HepG2 (cell line): ENCODE measurements around the gene SHC1. TPM values are rescaled to one million over a fixed set of nuclear protein-coding genes. Genes with fewer than 3 reads are reported as not detected.
A peak's percentile ranks its signal among the peaks of the same experiment; 100 is the strongest.

Experiments
- ATAD3A ChIP-seq: sonication (generic); formaldehyde crosslinking; IDR thresholded peaks from 2 replicates; pipeline ENCODE4 v1.4.0; 2020; ENCODE audit warnings: missing genetic modification reagents
- CCDC6 ChIP-seq: sonication (generic); formaldehyde crosslinking; IDR thresholded peaks from 2 replicates; pipeline ENCODE4 v1.8.1; 2022; ENCODE audit warnings: mild to moderate bottlenecking, missing genetic modification reagents, moderate library complexity
- FOXA3 ChIP-seq: IDR thresholded peaks from 2 replicates; pipeline ENCODE4 v1.6.1; 2016; ENCODE audit warnings: missing genetic modification reagents, missing compliant biosample characterization
- FOXO4 ChIP-seq: sonication (generic); formaldehyde crosslinking; conservative IDR thresholded peaks from 2 replicates; pipeline ENCODE4 v1.8.1; 2023; ENCODE audit warnings: missing genetic modification reagents
- ISX ChIP-seq: sonication (generic); formaldehyde crosslinking; conservative IDR thresholded peaks from 2 replicates; pipeline ENCODE4 v1.5.0; 2020; ENCODE audit warnings: missing genetic modification reagents
- MED1 ChIP-seq: sonication (generic); formaldehyde crosslinking; IDR thresholded peaks from 2 replicates; pipeline ENCODE4 v1.4.0; 2020; ENCODE audit warnings: missing genetic modification reagents
- MTF1 ChIP-seq: sonication (generic); formaldehyde crosslinking; IDR thresholded peaks from 2 replicates; pipeline ENCODE4 v1.5.0; 2020; ENCODE audit warnings: missing genetic modification reagents
- NR2F1 ChIP-seq, 2 experiments: fragments of 450-650 bp in 1 of 2; formaldehyde crosslinking in 1 of 2; IDR thresholded peaks; 2 replicates each; pipeline versions ENCODE4 v1.5.0 to v1.6.1; 2016 to 2020; ENCODE audit warnings: mild to moderate bottlenecking in 1 of 2, missing compliant biosample characterization in 1 of 2, missing genetic modification reagents in 1 of 2, moderate library complexity in 1 of 2
- PHF5A ChIP-seq: IDR thresholded peaks from one replicate; pipeline ENCODE4 v1.6.1; 2018; ENCODE audit warnings: low read depth, missing genetic modification reagents; ENCODE audit not compliant: unreplicated experiment
- RBAK ChIP-seq: sonication (generic); formaldehyde crosslinking; IDR thresholded peaks from 2 replicates; pipeline ENCODE4 v1.5.1; 2020; ENCODE audit warnings: mild to moderate bottlenecking, missing genetic modification reagents
- RXRA ChIP-seq: sonication (generic); formaldehyde crosslinking; IDR thresholded peaks from 2 replicates; pipeline ENCODE4 v1.5.1; 2020; ENCODE audit warnings: missing genetic modification reagents
- SALL1 ChIP-seq: sonication (generic); formaldehyde crosslinking; IDR thresholded peaks from 2 replicates; pipeline ENCODE4 v1.8.0; 2022; ENCODE audit warnings: mild to moderate bottlenecking, missing genetic modification reagents
- ZBTB20 ChIP-seq: sonication (generic); formaldehyde crosslinking; IDR thresholded peaks from 2 replicates; pipeline ENCODE4 v1.8.1; 2023; ENCODE audit warnings: missing genetic modification reagents, low read depth, mild to moderate bottlenecking, borderline replicate concordance
- ZNF460 ChIP-seq: sonication (generic); formaldehyde crosslinking; IDR thresholded peaks from 2 replicates; pipeline ENCODE4 v1.5.1; 2020; ENCODE audit warnings: missing genetic modification reagents, mild to moderate bottlenecking, borderline replicate concordance
- ZNF564 ChIP-seq: sonication (generic); formaldehyde crosslinking; IDR thresholded peaks from 2 replicates; pipeline ENCODE4 v1.8.1; 2023; ENCODE audit warnings: mild to moderate bottlenecking, missing genetic modification reagents
- polyA plus RNA-seq, 8 experiments: library from polyadenylated mRNA; depleted of rRNA in 3 of 8; stranded (reverse) in 7 of 8; unstranded in 1 of 8; fragments of >200 nt; fragmentation: Illumina TruSeq in 4 of 8; extraction: Trizol in 4 of 8; gene quantifications; 2 replicates each; pipeline versions ENCODE4 v1.2.1 to v1.2.3, GENCODE V29; 2011 to 2016; ENCODE audit warnings: low read depth in 4 of 8, missing spikeins in 1 of 8, mixed read lengths in 1 of 8; ENCODE audit not compliant: insufficient read depth in 1 of 8
- total RNA-seq, 5 experiments: library from RNA; depleted of rRNA; stranded (reverse); fragments of >200 nt; fragmentation: Illumina TruSeq; extraction: Trizol; gene quantifications; 2 replicates each; pipeline ENCODE4 v1.2.3, GENCODE V29; 2016; ENCODE audit warnings: low read depth in 1 of 5
- TF ChIP-seq, protein P1 (sequence below): sonication (generic); formaldehyde crosslinking; IDR thresholded peaks from 2 replicates; pipeline ENCODE4 v1.5.1; 2020; ENCODE audit warnings: mild to moderate bottlenecking, missing genetic modification reagents, moderate library complexity
- TF ChIP-seq, protein P2 (sequence below): IDR thresholded peaks from 2 replicates; pipeline ENCODE4 v1.6.1; 2016; ENCODE audit warnings: missing genetic modification reagents, missing compliant biosample characterization
- TF ChIP-seq, protein P3 (sequence below): sonication (generic); formaldehyde crosslinking; IDR thresholded peaks from 2 replicates; pipeline ENCODE4 v1.8.0; 2022; ENCODE audit warnings: mild to moderate bottlenecking, missing genetic modification reagents; ENCODE audit not compliant: insufficient replicate concordance
- TF ChIP-seq, protein P4 (sequence below): sonication (generic); formaldehyde crosslinking; IDR thresholded peaks from 2 replicates; pipeline ENCODE4 v1.8.1; 2022; ENCODE audit warnings: low read depth, mild to moderate bottlenecking, missing genetic modification reagents

Gene SHC1
- total and polyA plus RNA-seq, 2 of the 13 experiments (the other 11 are each of a cell fraction or from before 2014, with no cell fraction given) = 52.0 to 137 TPM

DNA sequence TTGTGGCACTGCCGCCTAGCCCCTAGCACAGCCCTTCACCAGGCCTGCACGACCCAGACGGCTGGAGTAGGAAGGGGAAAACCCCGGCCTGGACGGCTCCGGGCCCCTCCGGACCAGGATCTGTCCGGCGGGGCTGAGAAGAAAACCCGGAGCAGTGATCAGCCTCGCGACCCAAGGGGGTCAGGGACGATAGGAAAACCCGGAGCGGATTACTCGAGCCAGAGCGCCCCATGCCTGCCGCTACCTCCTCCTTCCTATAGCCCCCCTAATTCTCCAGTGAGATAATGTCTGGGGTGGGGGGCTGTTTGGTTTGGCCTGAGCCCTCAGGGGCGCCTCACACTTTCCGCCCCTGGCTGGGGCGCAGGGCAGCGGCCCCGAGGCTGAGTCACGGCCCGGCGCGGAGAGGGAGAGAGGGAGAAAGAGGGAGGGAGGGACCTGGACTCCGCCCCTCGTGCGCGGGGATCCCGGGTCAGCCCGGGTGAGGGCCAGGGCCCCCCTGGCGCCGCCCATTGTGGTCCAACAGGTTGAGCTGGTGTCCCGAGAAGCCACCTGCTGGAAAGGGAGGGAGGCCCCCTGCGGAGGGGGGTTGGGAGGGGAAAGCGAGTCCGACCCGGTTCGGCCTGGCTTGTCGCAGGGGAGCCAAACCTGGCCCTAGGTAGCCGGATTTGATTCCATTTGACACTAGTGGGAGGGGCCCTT lies 30.3 kb upstream of the SHC1 start (continued):
- TF ChIP-seq ZNF564 (CRISPR knock-in tag) = no peak; the same call in 1 of the 2 replicates
- TF ChIP-seq MTF1 (CRISPR knock-in tag) = no peak
- TF ChIP-seq CCDC6 (CRISPR knock-in tag) = no peak; the same call in 1 of the 2 replicates
- TF ChIP-seq FOXO4 (CRISPR knock-in tag) = 0 out of 2 replicates have a peak, but pooled peaks have one; percentile 61
- TF ChIP-seq ATAD3A (CRISPR knock-in tag) = no peak
- TF ChIP-seq, protein P1, sequence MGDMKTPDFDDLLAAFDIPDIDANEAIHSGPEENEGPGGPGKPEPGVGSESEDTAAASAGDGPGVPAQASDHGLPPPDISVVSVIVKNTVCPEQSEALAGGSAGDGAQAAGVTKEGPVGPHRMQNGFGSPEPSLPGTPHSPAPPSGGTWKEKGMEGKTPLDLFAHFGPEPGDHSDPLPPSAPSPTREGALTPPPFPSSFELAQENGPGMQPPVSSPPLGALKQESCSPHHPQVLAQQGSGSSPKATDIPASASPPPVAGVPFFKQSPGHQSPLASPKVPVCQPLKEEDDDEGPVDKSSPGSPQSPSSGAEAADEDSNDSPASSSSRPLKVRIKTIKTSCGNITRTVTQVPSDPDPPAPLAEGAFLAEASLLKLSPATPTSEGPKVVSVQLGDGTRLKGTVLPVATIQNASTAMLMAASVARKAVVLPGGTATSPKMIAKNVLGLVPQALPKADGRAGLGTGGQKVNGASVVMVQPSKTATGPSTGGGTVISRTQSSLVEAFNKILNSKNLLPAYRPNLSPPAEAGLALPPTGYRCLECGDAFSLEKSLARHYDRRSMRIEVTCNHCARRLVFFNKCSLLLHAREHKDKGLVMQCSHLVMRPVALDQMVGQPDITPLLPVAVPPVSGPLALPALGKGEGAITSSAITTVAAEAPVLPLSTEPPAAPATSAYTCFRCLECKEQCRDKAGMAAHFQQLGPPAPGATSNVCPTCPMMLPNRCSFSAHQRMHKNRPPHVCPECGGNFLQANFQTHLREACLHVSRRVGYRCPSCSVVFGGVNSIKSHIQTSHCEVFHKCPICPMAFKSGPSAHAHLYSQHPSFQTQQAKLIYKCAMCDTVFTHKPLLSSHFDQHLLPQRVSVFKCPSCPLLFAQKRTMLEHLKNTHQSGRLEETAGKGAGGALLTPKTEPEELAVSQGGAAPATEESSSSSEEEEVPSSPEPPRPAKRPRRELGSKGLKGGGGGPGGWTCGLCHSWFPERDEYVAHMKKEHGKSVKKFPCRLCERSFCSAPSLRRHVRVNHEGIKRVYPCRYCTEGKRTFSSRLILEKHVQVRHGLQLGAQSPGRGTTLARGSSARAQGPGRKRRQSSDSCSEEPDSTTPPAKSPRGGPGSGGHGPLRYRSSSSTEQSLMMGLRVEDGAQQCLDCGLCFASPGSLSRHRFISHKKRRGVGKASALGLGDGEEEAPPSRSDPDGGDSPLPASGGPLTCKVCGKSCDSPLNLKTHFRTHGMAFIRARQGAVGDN (CRISPR knock-in tag) = peak; percentile 81
- no peak for TF ChIP-seq ZBTB20 (CRISPR knock-in tag)
- TF ChIP-seq MED1 (CRISPR knock-in tag) = peak; percentile 93
- no peak; the same call in 1 of the 2 replicates for TF ChIP-seq RBAK
- TF ChIP-seq NR2F1 (CRISPR knock-in tag; IDR thresholded peaks at IDR 0.05) = peak; percentile 53 to 86; a peak in 3 of 4 replicates
- TF ChIP-seq SALL1 (CRISPR knock-in tag) = peak; percentile 72
- TF ChIP-seq, protein P2, sequence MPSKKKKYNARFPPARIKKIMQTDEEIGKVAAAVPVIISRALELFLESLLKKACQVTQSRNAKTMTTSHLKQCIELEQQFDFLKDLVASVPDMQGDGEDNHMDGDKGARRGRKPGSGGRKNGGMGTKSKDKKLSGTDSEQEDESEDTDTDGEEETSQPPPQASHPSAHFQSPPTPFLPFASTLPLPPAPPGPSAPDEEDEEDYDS (CRISPR knock-in tag) = peak; percentile 58; the same call in 1 of the 2 replicates
- TF ChIP-seq PHF5A (CRISPR knock-in tag) = no peak
- peak; percentile 100 for TF ChIP-seq RXRA (CRISPR knock-in tag)
- TF ChIP-seq, protein P3, sequence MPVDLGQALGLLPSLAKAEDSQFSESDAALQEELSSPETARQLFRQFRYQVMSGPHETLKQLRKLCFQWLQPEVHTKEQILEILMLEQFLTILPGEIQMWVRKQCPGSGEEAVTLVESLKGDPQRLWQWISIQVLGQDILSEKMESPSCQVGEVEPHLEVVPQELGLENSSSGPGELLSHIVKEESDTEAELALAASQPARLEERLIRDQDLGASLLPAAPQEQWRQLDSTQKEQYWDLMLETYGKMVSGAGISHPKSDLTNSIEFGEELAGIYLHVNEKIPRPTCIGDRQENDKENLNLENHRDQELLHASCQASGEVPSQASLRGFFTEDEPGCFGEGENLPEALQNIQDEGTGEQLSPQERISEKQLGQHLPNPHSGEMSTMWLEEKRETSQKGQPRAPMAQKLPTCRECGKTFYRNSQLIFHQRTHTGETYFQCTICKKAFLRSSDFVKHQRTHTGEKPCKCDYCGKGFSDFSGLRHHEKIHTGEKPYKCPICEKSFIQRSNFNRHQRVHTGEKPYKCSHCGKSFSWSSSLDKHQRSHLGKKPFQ (CRISPR knock-in tag) = no peak
- peak; percentile 66; the same call in 1 of the 2 replicates for TF ChIP-seq FOXA3 (CRISPR knock-in tag)
- TF ChIP-seq ISX = peak; percentile 37; the same call in 1 of the 2 replicates
- TF ChIP-seq ZNF460 (CRISPR knock-in tag) = no peak
- TF ChIP-seq, protein P4, sequence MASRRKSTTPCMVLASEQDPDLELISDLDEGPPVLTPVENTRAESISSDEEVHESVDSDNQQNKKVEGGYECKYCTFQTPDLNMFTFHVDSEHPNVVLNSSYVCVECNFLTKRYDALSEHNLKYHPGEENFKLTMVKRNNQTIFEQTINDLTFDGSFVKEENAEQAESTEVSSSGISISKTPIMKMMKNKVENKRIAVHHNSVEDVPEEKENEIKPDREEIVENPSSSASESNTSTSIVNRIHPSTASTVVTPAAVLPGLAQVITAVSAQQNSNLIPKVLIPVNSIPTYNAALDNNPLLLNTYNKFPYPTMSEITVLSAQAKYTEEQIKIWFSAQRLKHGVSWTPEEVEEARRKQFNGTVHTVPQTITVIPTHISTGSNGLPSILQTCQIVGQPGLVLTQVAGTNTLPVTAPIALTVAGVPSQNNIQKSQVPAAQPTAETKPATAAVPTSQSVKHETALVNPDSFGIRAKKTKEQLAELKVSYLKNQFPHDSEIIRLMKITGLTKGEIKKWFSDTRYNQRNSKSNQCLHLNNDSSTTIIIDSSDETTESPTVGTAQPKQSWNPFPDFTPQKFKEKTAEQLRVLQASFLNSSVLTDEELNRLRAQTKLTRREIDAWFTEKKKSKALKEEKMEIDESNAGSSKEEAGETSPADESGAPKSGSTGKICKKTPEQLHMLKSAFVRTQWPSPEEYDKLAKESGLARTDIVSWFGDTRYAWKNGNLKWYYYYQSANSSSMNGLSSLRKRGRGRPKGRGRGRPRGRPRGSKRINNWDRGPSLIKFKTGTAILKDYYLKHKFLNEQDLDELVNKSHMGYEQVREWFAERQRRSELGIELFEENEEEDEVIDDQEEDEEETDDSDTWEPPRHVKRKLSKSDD (CRISPR knock-in tag) = no peak; the same call in 1 of the 2 replicates
